ENCODE measurements around the gene APBA2.
A peak's percentile ranks its signal among the peaks of the same experiment; 100 is the strongest.
"Not testable (repeated sequence)": the region's sequence is repeated elsewhere in the genome, so short reads cannot be mapped to it uniquely, and the experiment has no call there.

The APBA2 gene
- total RNA-seq = 24.2 to 70.1 (median 61.0) reads per million in 3 donors

DNA sequence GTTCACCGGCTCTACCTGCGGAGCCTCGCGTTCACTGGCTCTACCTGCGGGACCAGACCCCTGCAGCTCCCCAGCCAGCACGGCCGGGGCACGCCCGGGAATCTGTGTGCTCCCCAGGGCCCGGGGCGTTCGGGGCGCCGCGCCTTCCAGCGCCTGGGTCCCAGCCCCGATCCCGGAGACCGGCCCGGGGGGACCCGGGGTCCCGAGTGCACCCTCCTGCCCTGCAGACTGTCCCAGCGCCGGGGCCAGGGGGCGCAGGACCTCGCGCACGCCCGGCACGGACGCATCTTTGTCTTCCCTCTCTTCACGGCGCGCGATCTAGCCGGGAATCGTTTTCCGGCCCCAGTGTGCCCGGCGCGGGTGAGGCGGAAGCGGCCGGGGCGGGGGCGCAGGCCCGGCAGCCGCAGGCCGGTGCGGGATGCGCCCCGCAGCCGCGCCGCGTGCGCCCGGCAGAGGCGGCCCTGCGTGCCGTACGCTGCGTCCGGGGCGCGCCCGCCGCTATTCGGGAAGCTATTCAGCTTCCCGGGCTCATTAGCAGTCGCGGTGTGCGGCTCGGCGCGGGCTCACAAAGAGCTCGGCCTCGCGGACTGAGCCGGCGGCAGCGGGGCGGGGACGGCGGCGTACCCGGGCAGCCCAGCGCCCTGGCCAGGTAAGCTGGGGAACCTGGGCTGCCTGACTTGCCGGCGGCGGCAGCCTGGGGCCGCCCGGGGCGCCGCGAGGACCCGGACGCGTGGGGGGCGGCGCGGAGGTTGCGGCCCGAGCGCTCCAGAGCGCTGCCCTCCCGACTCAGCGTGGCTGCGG, at the start of gene APBA2:
APBA2 (plus strand) TSS at position 345 of the 801 bp plus-strand sequence. CDS start 167,911 bp downstream, outside the sequence.
- H3K4me3 ChIP-seq (ENCODE audit: insufficient read depth, low read depth, low read length, poor library complexity, severe bottlenecking) = peak within 1 kb of the TSS; percentile 71
- H3K27me3 ChIP-seq (replicated peaks; ENCODE audit: control insufficient read depth, insufficient read depth, low read length, poor library complexity, severe bottlenecking) = no peaks in the 10 kb centered on the region
- peak in 1 of 3 donors; percentile 9 for DNase-seq

DNA sequence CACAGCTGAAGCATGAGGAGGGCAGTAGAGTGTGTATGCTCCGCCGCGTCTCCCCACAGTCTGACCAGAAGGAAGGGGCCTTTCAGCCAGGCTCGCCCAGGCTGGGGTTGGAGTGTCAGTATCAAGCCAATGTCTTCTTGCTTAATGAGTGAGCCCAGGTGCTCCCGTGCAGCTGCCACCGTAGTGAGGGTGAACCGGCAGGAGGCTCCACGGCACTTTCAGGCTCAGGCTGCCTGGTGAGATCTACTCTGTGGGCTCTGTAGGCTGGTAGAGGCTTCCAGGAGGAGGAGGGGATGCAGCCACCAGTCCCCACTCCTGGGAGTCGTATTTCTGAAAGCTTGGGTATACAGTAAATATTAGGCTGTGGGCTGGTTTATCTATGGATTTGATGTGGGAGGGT, 45.5 kb upstream of the APBA2 start:
- H3K4me3 ChIP-seq (ENCODE audit: insufficient read depth, low read depth, low read length, poor library complexity, severe bottlenecking); H3K27ac ChIP-seq (ENCODE audit: insufficient read depth, low read length, poor library complexity, severe bottlenecking); H3K27me3 ChIP-seq (replicated peaks; ENCODE audit: control insufficient read depth, insufficient read depth, low read length, poor library complexity, severe bottlenecking); DNase-seq; H3K9me3 ChIP-seq (ENCODE audit: control insufficient read depth, low read length); H3K4me1 ChIP-seq (ENCODE audit: control insufficient read depth, insufficient read depth, low read length, poor library complexity, severe bottlenecking); H3K36me3 ChIP-seq (ENCODE audit: control insufficient read depth, insufficient read depth, low read length): not testable (repeated sequence)

More for the DNA sequence above, at the start of gene APBA2:
- Histone ChIP-seq H3K9me3 (ENCODE audit: control insufficient read depth, low read length) (no peaks in the 10 kb centered on the region), H3K36me3 (ENCODE audit: control insufficient read depth, insufficient read depth, low read length) (no peaks in the 10 kb centered on the region), H3K4me1 (ENCODE audit: control insufficient read depth, insufficient read depth, low read length, poor library complexity, severe bottlenecking) (peaks cover 29% of the 10 kb centered on the region), H3K27ac (ENCODE audit: insufficient read depth, low read length, poor library complexity, severe bottlenecking) (peak within 1 kb of the TSS; percentile 28)

DNA sequence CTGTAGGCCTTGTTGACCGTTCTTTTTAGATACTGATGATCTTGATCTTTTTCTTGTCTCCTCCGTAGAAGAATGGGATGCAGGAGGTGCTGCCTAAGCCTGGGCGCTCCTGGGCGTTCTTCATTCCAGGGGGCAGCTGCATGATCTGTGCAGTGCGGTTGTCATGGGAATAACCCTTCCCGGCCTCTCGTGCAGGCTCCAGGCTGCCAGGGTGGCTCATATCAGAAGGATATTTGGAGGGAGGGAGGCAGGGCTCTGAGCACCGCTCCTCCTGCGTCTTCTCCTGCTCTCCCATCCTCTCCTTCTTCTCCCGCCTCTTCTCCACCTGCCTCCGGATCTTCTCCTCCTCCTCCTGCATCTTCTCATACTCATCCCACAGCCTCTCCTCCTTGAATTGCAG, 43.6 kb upstream of the APBA2 start:
- DNase-seq; H3K4me3 ChIP-seq (ENCODE audit: insufficient read depth, low read depth, low read length, poor library complexity, severe bottlenecking); H3K4me1 ChIP-seq (ENCODE audit: control insufficient read depth, insufficient read depth, low read length, poor library complexity, severe bottlenecking); H3K36me3 ChIP-seq (ENCODE audit: control insufficient read depth, insufficient read depth, low read length); H3K27me3 ChIP-seq (replicated peaks; ENCODE audit: control insufficient read depth, insufficient read depth, low read length, poor library complexity, severe bottlenecking); H3K27ac ChIP-seq (ENCODE audit: insufficient read depth, low read length, poor library complexity, severe bottlenecking); H3K9me3 ChIP-seq (ENCODE audit: control insufficient read depth, low read length): not testable (repeated sequence)

DNA sequence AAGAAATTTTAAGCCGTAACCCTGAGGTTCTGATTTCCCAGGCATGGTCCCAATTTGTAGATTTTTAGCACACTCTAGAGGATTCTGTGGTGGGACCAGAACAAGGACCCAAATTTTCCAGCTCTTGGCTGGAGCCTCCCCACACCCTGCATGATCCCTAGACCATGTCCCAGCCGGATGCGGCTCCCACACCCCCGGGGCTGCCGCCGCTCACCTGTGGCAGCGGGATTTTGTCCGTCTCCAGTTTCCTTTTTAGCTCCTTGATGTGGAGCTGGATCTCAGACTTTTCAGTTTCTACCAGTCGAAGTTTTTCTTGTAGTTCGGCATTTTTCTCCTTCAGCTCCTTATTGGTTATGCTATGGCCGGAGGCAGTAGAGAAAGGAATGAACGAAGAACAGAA, 42.3 kb upstream of the APBA2 start:
- H3K4me1 ChIP-seq (ENCODE audit: control insufficient read depth, insufficient read depth, low read length, poor library complexity, severe bottlenecking); H3K9me3 ChIP-seq (ENCODE audit: control insufficient read depth, low read length); DNase-seq; H3K27me3 ChIP-seq (replicated peaks; ENCODE audit: control insufficient read depth, insufficient read depth, low read length, poor library complexity, severe bottlenecking); H3K27ac ChIP-seq (ENCODE audit: insufficient read depth, low read length, poor library complexity, severe bottlenecking); H3K36me3 ChIP-seq (ENCODE audit: control insufficient read depth, insufficient read depth, low read length); H3K4me3 ChIP-seq (ENCODE audit: insufficient read depth, low read depth, low read length, poor library complexity, severe bottlenecking): not testable (repeated sequence)

DNA sequence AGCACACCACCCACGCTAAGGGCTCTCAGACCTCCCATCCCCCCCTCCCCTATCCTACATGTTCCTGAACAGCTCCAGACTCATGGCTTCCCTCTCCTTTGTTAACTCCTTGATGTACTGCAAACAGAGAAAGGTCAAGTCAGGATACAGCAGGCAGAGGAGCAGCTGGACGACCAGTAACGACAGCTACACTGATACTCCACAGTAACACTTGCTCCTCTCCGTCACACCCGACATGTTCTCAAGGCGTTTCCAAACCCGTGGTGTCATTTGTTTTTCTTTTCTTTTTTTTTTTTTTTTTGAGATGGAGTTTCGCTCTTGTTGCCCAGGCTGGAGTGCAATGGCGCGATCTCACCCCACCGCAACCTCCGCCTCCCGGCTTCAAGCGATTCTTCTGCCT, 41.6 kb upstream of the APBA2 start:
- not testable (repeated sequence) for H3K27ac ChIP-seq (ENCODE audit: insufficient read depth, low read length, poor library complexity, severe bottlenecking); DNase-seq; H3K36me3 ChIP-seq (ENCODE audit: control insufficient read depth, insufficient read depth, low read length)

DNA sequence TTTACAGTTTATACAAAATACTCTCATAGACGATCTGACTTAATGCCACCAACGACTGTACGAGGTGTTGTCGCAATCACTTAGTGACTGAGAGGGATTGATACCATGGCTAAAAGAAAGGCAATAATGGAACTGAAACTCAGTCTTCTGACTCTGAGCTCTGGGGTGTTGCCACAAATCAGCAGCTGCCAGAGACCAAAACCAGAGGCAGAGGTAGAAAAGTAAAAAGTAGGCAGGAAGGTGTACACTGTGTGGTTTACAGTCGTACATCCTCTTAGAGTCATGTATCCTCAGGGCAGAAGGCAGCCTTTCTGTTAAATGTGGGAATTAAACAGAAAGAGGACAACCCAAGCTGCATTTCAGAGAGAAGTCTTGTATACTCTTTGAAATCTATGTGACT, 38.5 kb upstream of the APBA2 start:
- not testable (repeated sequence) for H3K9me3 ChIP-seq (ENCODE audit: control insufficient read depth, low read length); H3K27ac ChIP-seq (ENCODE audit: insufficient read depth, low read length, poor library complexity, severe bottlenecking); H3K36me3 ChIP-seq (ENCODE audit: control insufficient read depth, insufficient read depth, low read length); H3K4me1 ChIP-seq (ENCODE audit: control insufficient read depth, insufficient read depth, low read length, poor library complexity, severe bottlenecking); DNase-seq; H3K27me3 ChIP-seq (replicated peaks; ENCODE audit: control insufficient read depth, insufficient read depth, low read length, poor library complexity, severe bottlenecking); H3K4me3 ChIP-seq (ENCODE audit: insufficient read depth, low read depth, low read length, poor library complexity, severe bottlenecking)

More for the DNA sequence above, 41.6 kb upstream of the APBA2 start:
- not testable (repeated sequence) for H3K4me1 ChIP-seq (ENCODE audit: control insufficient read depth, insufficient read depth, low read length, poor library complexity, severe bottlenecking); H3K4me3 ChIP-seq (ENCODE audit: insufficient read depth, low read depth, low read length, poor library complexity, severe bottlenecking); H3K27me3 ChIP-seq (replicated peaks; ENCODE audit: control insufficient read depth, insufficient read depth, low read length, poor library complexity, severe bottlenecking); H3K9me3 ChIP-seq (ENCODE audit: control insufficient read depth, low read length)

DNA sequence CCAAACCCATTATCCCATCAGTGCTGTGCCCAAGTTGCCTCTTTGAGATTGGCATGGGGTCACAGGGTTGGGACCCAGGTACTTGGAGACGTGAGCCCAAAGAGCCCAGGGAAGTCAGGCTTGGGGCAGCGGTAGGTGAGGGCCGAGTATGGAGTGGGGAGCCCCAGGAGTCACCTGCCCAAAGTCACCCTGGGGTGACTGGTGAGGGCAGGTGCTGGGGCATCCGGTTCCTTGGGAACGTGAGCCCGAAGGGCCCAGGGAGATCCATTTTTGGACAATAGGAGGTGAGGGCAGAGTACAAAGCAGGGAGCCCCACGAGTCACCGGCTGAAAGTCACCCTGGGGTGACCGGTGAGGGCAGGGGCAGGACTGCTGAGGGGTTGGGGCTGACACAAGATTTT, 37.8 kb upstream of the APBA2 start:
- not testable (repeated sequence) for H3K36me3 ChIP-seq (ENCODE audit: control insufficient read depth, insufficient read depth, low read length)

DNA sequence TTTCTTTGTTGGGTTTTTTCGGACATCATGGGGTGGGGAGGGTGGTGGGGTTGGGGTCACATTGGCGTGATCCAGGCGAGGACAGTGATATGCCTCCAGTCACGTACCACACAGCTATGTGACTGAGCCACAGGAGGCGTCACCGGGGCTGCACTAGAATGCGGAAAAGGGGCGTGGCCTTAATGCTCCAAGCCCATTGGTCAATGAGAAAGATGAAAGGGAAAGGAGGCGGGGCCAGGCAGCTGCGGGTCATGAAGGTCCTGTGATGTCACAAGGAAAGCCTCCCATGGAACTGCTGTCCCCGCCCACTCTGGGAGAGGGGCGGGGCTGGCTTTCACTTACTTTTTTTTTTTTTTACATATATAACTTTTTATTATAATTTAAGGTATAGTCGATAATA, 37.3 kb upstream of the APBA2 start, which contains the start of gene GOLGA6L7:
GOLGA6L7 (minus strand) TSS at position 124 of the 400 bp plus-strand sequence; CDS start at position 29, 95 bp downstream.
- not testable (repeated sequence) for H3K27me3 ChIP-seq (replicated peaks; ENCODE audit: control insufficient read depth, insufficient read depth, low read length, poor library complexity, severe bottlenecking); DNase-seq; H3K4me3 ChIP-seq (ENCODE audit: insufficient read depth, low read depth, low read length, poor library complexity, severe bottlenecking); H3K9me3 ChIP-seq (ENCODE audit: control insufficient read depth, low read length); H3K27ac ChIP-seq (ENCODE audit: insufficient read depth, low read length, poor library complexity, severe bottlenecking); H3K36me3 ChIP-seq (ENCODE audit: control insufficient read depth, insufficient read depth, low read length); H3K4me1 ChIP-seq (ENCODE audit: control insufficient read depth, insufficient read depth, low read length, poor library complexity, severe bottlenecking)

More for the DNA sequence above, 37.8 kb upstream of the APBA2 start:
- not testable (repeated sequence) for H3K9me3 ChIP-seq (ENCODE audit: control insufficient read depth, low read length); H3K4me3 ChIP-seq (ENCODE audit: insufficient read depth, low read depth, low read length, poor library complexity, severe bottlenecking); H3K27me3 ChIP-seq (replicated peaks; ENCODE audit: control insufficient read depth, insufficient read depth, low read length, poor library complexity, severe bottlenecking); H3K4me1 ChIP-seq (ENCODE audit: control insufficient read depth, insufficient read depth, low read length, poor library complexity, severe bottlenecking); DNase-seq; H3K27ac ChIP-seq (ENCODE audit: insufficient read depth, low read length, poor library complexity, severe bottlenecking)

DNA sequence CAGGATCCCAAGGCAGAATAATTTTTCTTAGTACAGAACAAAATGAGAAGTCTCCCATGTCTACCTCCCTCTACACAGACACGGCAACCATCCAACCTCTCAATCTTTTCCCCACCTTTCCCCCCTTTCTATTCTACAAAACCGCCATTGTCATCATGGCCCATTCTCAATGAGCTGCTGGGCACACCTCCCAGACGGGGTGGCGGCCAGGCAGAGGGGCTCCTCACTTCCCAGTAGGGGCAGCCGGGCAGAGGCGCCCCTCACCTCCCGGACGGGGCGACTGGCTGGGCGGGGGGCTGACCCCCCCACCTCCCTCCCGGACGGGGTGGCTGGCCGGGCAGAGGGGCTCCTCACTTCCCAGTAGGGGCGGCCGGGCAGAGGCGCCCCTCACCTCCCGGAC, 36.5 kb upstream of the APBA2 start:
- H3K4me1 ChIP-seq (ENCODE audit: control insufficient read depth, insufficient read depth, low read length, poor library complexity, severe bottlenecking); H3K27ac ChIP-seq (ENCODE audit: insufficient read depth, low read length, poor library complexity, severe bottlenecking); H3K4me3 ChIP-seq (ENCODE audit: insufficient read depth, low read depth, low read length, poor library complexity, severe bottlenecking); H3K36me3 ChIP-seq (ENCODE audit: control insufficient read depth, insufficient read depth, low read length); H3K9me3 ChIP-seq (ENCODE audit: control insufficient read depth, low read length); DNase-seq; H3K27me3 ChIP-seq (replicated peaks; ENCODE audit: control insufficient read depth, insufficient read depth, low read length, poor library complexity, severe bottlenecking): not testable (repeated sequence)

DNA sequence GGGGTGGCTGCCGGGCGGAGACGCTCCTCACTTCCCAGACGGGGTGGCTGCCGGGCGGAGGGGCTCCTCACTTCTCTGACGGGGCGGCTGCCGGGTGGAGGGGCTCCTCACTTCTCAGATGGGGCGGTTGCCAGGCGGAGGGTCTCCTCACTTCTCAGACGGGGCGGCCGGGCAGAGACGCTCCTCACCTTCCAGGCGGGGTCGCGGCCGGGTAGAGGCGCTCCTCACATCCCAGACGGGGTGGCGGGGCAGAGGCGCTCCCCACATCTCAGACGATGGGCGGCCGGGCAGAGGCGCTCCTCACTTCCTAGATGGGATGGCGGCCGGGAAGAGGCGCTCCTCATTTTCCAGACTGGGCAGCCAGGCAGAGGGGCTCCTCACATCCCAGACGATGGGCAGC, 36.0 kb upstream of the APBA2 start:
- H3K4me3 ChIP-seq (ENCODE audit: insufficient read depth, low read depth, low read length, poor library complexity, severe bottlenecking); H3K27ac ChIP-seq (ENCODE audit: insufficient read depth, low read length, poor library complexity, severe bottlenecking); DNase-seq; H3K9me3 ChIP-seq (ENCODE audit: control insufficient read depth, low read length); H3K36me3 ChIP-seq (ENCODE audit: control insufficient read depth, insufficient read depth, low read length); H3K27me3 ChIP-seq (replicated peaks; ENCODE audit: control insufficient read depth, insufficient read depth, low read length, poor library complexity, severe bottlenecking); H3K4me1 ChIP-seq (ENCODE audit: control insufficient read depth, insufficient read depth, low read length, poor library complexity, severe bottlenecking): not testable (repeated sequence)

Data from effector memory CD4-positive, alpha-beta T cell (primary cell).